IPS DF 4.7 (cell line): ENCODE results near the gene PCK2.

Source experiments
- DNase-seq: peaks from one replicate; pipeline ENCODE4 v3.0.0-alpha.2; 2013; ENCODE audit warnings: low spot score; ENCODE audit errors: extremely low read depth

PCK2 gene

GRCh38 chr14:24150993-24151392 is 56.9 kb downstream of the PCK2 start:
- no peak for DNase-seq

GRCh38 chr14:24151404-24152080 is 57.4 kb downstream of the PCK2 start:
- DNase-seq = no peak
